HepG2 (cell line): Measurements from ENCODE around the gene SOBP. TPM values are rescaled to one million over a fixed set of nuclear protein-coding genes. Genes with fewer than 3 reads are reported as not detected.

Experiments
- ATAC-seq: fragments of 200-7000 bp; cut with Tn5 transposase; 3 replicates; pipeline ENCODE4 v1.9.1; 2020; ENCODE audit warnings: mild to moderate bottlenecking, moderate library complexity
- BruUV-seq: library from RNA; stranded (reverse); fragments of 400-500 nt; replicated peaks from 2 replicates; lab custom pipeline; 2021; lab: Mats Ljungman, UMichigan
- CTCF ChIA-PET: fragments of 300-600 bp; formaldehyde crosslinking; extraction: SDS; loops from one replicate; lab custom pipeline; 2021; ENCODE audit warnings: low total read pairs, inconsistent platforms, low intra/inter-chr PET ratio; lab: Yijun Ruan, JAX
- POLR2A ChIA-PET: fragments of 350-600 bp; sonication (Branson Sonifier 250); formaldehyde crosslinking; loops from one replicate; lab custom pipeline; 2020; ENCODE audit warnings: antibody characterized with exemption, inconsistent platforms; lab: Yijun Ruan, JAX
- DNase-seq: peaks from one replicate; pipeline ENCODE4 v3.0.0-alpha.2; 2015; ENCODE audit warnings: low spot score
- FAIRE-seq: peaks from 3 replicates; lab custom pipeline; 2011; peaks lifted over from hg19 to GRCh38; lab: Jason Lieb, UNC
- H2AFZ ChIP-seq: one replicate; pipeline ENCODE4 v1.6.1; 2011; ENCODE audit warnings: low read length, inconsistent platforms
- H3K27ac ChIP-seq: fragments of 300-600 bp; 3 replicates; pipeline ENCODE4 v1.8.0; 2011; ENCODE audit warnings: mixed run types, mild to moderate bottlenecking, mixed read lengths, low read length, inconsistent platforms; ENCODE audit not compliant: insufficient read depth; ENCODE audit errors: extremely low read length
- H3K27me3 ChIP-seq, 2 experiments: fragments of 200-600 bp in 1 of 2; 2 replicates in 1 of 2; 3 replicates in 1 of 2; pipeline versions ENCODE4 v1.6.0 to v1.8.0; 2011; ENCODE audit warnings: low read length in 2 of 2, mild to moderate bottlenecking in 2 of 2, moderate library complexity in 2 of 2, inconsistent platforms in 1 of 2; ENCODE audit not compliant: insufficient read depth in 2 of 2, control insufficient read depth in 1 of 2
- H3K36me3 ChIP-seq, 2 experiments: fragments of 200-600 bp in 1 of 2; replicated peaks in 1 of 2; 2 replicates in 1 of 2; 3 replicates in 1 of 2; pipeline versions ENCODE4 v1.5.1 to v1.8.0; 2011; ENCODE audit warnings: low read length in 2 of 2, inconsistent platforms in 1 of 2; ENCODE audit not compliant: insufficient read depth in 2 of 2, control insufficient read depth in 1 of 2
- H3K4me1 ChIP-seq: 2 replicates; pipeline ENCODE4 v1.5.1; 2012; ENCODE audit warnings: low read length, inconsistent platforms; ENCODE audit not compliant: insufficient read depth
- H3K4me2 ChIP-seq: 2 replicates; pipeline ENCODE4 v1.6.0; 2011; ENCODE audit warnings: low read depth, low read length, inconsistent platforms
- H3K4me3 ChIP-seq, 3 experiments: fragments of 200-600 bp in 1 of 3; sonication (generic), shearing (Covaris generic) in 1 of 3; replicated peaks in 1 of 3; 2 replicates each; pipeline ENCODE4 v1.5.1; 2011 to 2016; ENCODE audit warnings: low read length in 3 of 3, inconsistent platforms in 2 of 3, low read depth in 2 of 3, mild to moderate bottlenecking in 2 of 3, control low read depth in 1 of 3, mixed read lengths in 1 of 3; ENCODE audit not compliant: insufficient read depth in 1 of 3
- H3K79me2 ChIP-seq: one replicate; pipeline ENCODE4 v1.6.1; 2011; ENCODE audit warnings: low read length, inconsistent platforms; ENCODE audit not compliant: insufficient read depth
- H3K9ac ChIP-seq: 2 replicates; pipeline ENCODE4 v1.6.0; 2011; ENCODE audit warnings: mild to moderate bottlenecking, low read depth, low read length, inconsistent platforms; ENCODE audit not compliant: insufficient read depth
- H3K9me3 ChIP-seq: 2 replicates; pipeline ENCODE4 v1.5.1; 2012; ENCODE audit warnings: mild to moderate bottlenecking, low read length
- H4K20me1 ChIP-seq: 2 replicates; pipeline ENCODE4 v1.6.0; 2011; ENCODE audit warnings: inconsistent platforms, mild to moderate bottlenecking, low read length, moderate library complexity; ENCODE audit not compliant: insufficient read depth
- FOXM1 ChIP-seq: sonication (generic); formaldehyde crosslinking; IDR thresholded peaks from 2 replicates; pipeline ENCODE4 v1.5.0; 2020; ENCODE audit warnings: missing genetic modification reagents
- HIVEP1 ChIP-seq: sonication (generic); formaldehyde crosslinking; IDR thresholded peaks from 2 replicates; pipeline ENCODE4 v1.4.0; 2020; ENCODE audit warnings: mild to moderate bottlenecking, missing genetic modification reagents
- KAT7 ChIP-seq: IDR thresholded peaks from 2 replicates; pipeline ENCODE4 v1.6.1; 2018; ENCODE audit warnings: borderline replicate concordance, missing compliant biosample characterization
- NCOA2 ChIP-seq: sonication (generic); formaldehyde crosslinking; IDR thresholded peaks from 2 replicates; pipeline ENCODE4 v1.8.0; 2022; ENCODE audit warnings: inconsistent platforms
- NFIB ChIP-seq: sonication (generic); formaldehyde crosslinking; IDR thresholded peaks from 2 replicates; pipeline ENCODE4 v1.9.0; 2021; ENCODE audit warnings: missing genetic modification reagents, mild to moderate bottlenecking, borderline replicate concordance
- PRDM4 ChIP-seq: sonication (generic); formaldehyde crosslinking; IDR thresholded peaks from 2 replicates; pipeline ENCODE4 v1.9.0; 2021; ENCODE audit warnings: missing genetic modification reagents, borderline replicate concordance
- TOE1 ChIP-seq: sonication (generic); formaldehyde crosslinking; IDR thresholded peaks from 2 replicates; pipeline ENCODE4 v1.4.0; 2020; ENCODE audit warnings: mild to moderate bottlenecking, missing genetic modification reagents
- ZNF10 ChIP-seq: sonication (generic); formaldehyde crosslinking; IDR thresholded peaks from 2 replicates; pipeline ENCODE4 v1.4.0; 2020; ENCODE audit warnings: mild to moderate bottlenecking, low read depth, missing genetic modification reagents, borderline replicate concordance
- ZNF335 ChIP-seq: sonication (generic); formaldehyde crosslinking; IDR thresholded peaks from 2 replicates; pipeline ENCODE4 v1.4.0; 2020; ENCODE audit warnings: missing genetic modification reagents
- ZNF468 ChIP-seq: sonication (generic); formaldehyde crosslinking; IDR thresholded peaks from 2 replicates; pipeline ENCODE4 v1.8.0; 2022; ENCODE audit warnings: mild to moderate bottlenecking, moderate library complexity, missing genetic modification reagents
- ZNF580 ChIP-seq: IDR thresholded peaks from 2 replicates; pipeline ENCODE4 v1.6.1; 2016; ENCODE audit warnings: low read depth, borderline replicate concordance
- ZNF615 ChIP-seq: sonication (generic); formaldehyde crosslinking; IDR thresholded peaks from 2 replicates; pipeline ENCODE4 v1.5.0; 2020; ENCODE audit warnings: mild to moderate bottlenecking, missing genetic modification reagents, borderline replicate concordance
- ZNF670 ChIP-seq: sonication (generic); formaldehyde crosslinking; IDR thresholded peaks from 2 replicates; pipeline ENCODE4 v1.8.0; 2022; ENCODE audit warnings: mild to moderate bottlenecking, missing genetic modification reagents, borderline replicate concordance
- ZNF766 ChIP-seq: sonication (generic); formaldehyde crosslinking; IDR thresholded peaks from 2 replicates; pipeline ENCODE4 v1.5.0; 2020; ENCODE audit warnings: missing genetic modification reagents, borderline replicate concordance
- WGBS: methylation state at CpG from one replicate; pipeline ENCODE4 v1.1.6; 2017; ENCODE audit warnings: low lambda C conversion rate; 5-methylcytosine and 5-hydroxymethylcytosine counted together
- in situ Hi-C: cut with HindIII; loops from 2 replicates; pipeline ENCODE4 v1.10.0; 2017; ENCODE audit warnings: low pct_unique_long_range_greater_than_20kb; ENCODE audit not compliant: extremely low pct_ligation_motif_present
- intact Hi-C: fragments of 100-400 bp; cut with micrococcal nuclease; formaldehyde crosslinking; loops from one replicate; pipeline ENCODE4 v1.10.0; 2022; ENCODE audit not compliant: unreplicated experiment
- polyA plus RNA-seq, 8 experiments: library from polyadenylated mRNA; depleted of rRNA in 3 of 8; stranded (reverse) in 7 of 8; unstranded in 1 of 8; fragments of >200 nt; fragmentation: Illumina TruSeq in 4 of 8; extraction: Trizol in 4 of 8; gene quantifications; 2 replicates each; pipeline versions ENCODE4 v1.2.1 to v1.2.3, GENCODE V29; 2011 to 2016; ENCODE audit warnings: low read depth in 4 of 8, missing spikeins in 1 of 8, mixed read lengths in 1 of 8; ENCODE audit not compliant: insufficient read depth in 1 of 8
- total RNA-seq, 5 experiments: library from RNA; depleted of rRNA; stranded (reverse); fragments of >200 nt; fragmentation: Illumina TruSeq; extraction: Trizol; gene quantifications; 2 replicates each; pipeline ENCODE4 v1.2.3, GENCODE V29; 2016; ENCODE audit warnings: low read depth in 1 of 5
- TF ChIP-seq, protein P1 (sequence below): sonication (generic); formaldehyde crosslinking; IDR thresholded peaks from 2 replicates; pipeline ENCODE4 v1.5.1; 2020; ENCODE audit warnings: mild to moderate bottlenecking, missing genetic modification reagents, moderate library complexity
- TF ChIP-seq, protein P2 (sequence below): sonication (generic); formaldehyde crosslinking; IDR thresholded peaks from 2 replicates; pipeline ENCODE4 v1.4.0; 2020; ENCODE audit warnings: missing genetic modification reagents

The SOBP gene
- total and polyA plus RNA-seq, 2 of the 13 experiments (the other 11 are each of a cell fraction or from before 2014, with no cell fraction given), result 1.5 to 6.9 TPM

- no peak overlapping the region for H3K9ac ChIP-seq
- ChIA-PET CTCF (no interaction called here), POLR2A (no interaction called here)
- H4K20me1 ChIP-seq, result no peaks in the 10 kb centered on the region
- H3K4me1 ChIP-seq, result no peaks in the 10 kb centered on the region
- no peak for DNase-seq
- no peak overlapping the region for H2AFZ ChIP-seq
- intact Hi-C loops (no loop called here), in situ Hi-C loops (no loop called here)
- 91% methylated on average over 3 of the region's 3 CpGs for WGBS
- no peak overlapping the region for H3K27ac ChIP-seq
- no peaks in the 10 kb centered on the region for H3K36me3 ChIP-seq
- no peaks in the 10 kb centered on the region for H3K79me2 ChIP-seq
- H3K9me3 ChIP-seq, result no peaks in the 10 kb centered on the region; the same call in 1 of the 2 replicates
- no peak overlapping the region for H3K4me3 ChIP-seq
- no peak for ATAC-seq
- H3K27me3 ChIP-seq, result peaks cover 0 to 3% of the 10 kb centered on the region in 2 experiments; a peak in 1 of 5 replicates
- no peak for TF ChIP-seq KAT7 (CRISPR knock-in tag)
- TF ChIP-seq HIVEP1 (CRISPR knock-in tag), result no peak
- TF ChIP-seq ZNF10 (CRISPR knock-in tag), result no peak
- no peak for TF ChIP-seq ZNF335 (CRISPR knock-in tag)
- no peak for TF ChIP-seq NFIB
- TF ChIP-seq ZNF468 (CRISPR knock-in tag), result no peak
- TF ChIP-seq ZNF615 (CRISPR knock-in tag), result no peak
- TF ChIP-seq ZNF670, result no peak
- TF ChIP-seq NCOA2 (CRISPR knock-in tag), result no peak
- no peak for TF ChIP-seq TOE1 (CRISPR knock-in tag)
- no peak for TF ChIP-seq ZNF766 (CRISPR knock-in tag)
- TF ChIP-seq ZNF580, result no peak
- TF ChIP-seq, protein P1, sequence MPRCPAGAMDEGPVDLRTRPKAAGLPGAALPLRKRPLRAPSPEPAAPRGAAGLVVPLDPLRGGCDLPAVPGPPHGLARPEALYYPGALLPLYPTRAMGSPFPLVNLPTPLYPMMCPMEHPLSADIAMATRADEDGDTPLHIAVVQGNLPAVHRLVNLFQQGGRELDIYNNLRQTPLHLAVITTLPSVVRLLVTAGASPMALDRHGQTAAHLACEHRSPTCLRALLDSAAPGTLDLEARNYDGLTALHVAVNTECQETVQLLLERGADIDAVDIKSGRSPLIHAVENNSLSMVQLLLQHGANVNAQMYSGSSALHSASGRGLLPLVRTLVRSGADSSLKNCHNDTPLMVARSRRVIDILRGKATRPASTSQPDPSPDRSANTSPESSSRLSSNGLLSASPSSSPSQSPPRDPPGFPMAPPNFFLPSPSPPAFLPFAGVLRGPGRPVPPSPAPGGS, result no peak
- TF ChIP-seq FOXM1 (CRISPR knock-in tag), result no peak
- TF ChIP-seq, protein P2, sequence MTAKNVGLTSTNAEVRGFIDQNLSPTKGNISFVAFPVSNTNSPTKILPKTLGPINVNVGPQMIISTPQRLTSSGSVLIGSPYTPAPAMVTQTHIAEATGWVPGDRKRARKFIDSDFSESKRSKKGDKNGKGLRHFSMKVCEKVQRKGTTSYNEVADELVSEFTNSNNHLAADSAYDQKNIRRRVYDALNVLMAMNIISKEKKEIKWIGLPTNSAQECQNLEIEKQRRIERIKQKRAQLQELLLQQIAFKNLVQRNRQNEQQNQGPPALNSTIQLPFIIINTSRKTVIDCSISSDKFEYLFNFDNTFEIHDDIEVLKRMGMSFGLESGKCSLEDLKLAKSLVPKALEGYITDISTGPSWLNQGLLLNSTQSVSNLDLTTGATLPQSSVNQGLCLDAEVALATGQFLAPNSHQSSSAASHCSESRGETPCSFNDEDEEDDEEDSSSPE (CRISPR knock-in tag), result no peak
- no peak for TF ChIP-seq PRDM4 (CRISPR knock-in tag)
- no TSS peak for BruUV-seq
- no peak overlapping the region for H3K4me2 ChIP-seq
- FAIRE-seq, result no peak
Measured at GRCh38 chr6:107682721-107683120, 192.8 kb downstream of the SOBP start.
